ENCODE data around the gene FAM3A.

- no peak for TF ChIP-seq EZH2 (IDR thresholded peaks at IDR 0.05; ENCODE audit: borderline replicate concordance, low read depth, low read length, severe bottlenecking)
- TF ChIP-seq, protein P1, sequence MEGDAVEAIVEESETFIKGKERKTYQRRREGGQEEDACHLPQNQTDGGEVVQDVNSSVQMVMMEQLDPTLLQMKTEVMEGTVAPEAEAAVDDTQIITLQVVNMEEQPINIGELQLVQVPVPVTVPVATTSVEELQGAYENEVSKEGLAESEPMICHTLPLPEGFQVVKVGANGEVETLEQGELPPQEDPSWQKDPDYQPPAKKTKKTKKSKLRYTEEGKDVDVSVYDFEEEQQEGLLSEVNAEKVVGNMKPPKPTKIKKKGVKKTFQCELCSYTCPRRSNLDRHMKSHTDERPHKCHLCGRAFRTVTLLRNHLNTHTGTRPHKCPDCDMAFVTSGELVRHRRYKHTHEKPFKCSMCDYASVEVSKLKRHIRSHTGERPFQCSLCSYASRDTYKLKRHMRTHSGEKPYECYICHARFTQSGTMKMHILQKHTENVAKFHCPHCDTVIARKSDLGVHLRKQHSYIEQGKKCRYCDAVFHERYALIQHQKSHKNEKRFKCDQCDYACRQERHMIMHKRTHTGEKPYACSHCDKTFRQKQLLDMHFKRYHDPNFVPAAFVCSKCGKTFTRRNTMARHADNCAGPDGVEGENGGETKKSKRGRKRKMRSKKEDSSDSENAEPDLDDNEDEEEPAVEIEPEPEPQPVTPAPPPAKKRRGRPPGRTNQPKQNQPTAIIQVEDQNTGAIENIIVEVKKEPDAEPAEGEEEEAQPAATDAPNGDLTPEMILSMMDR (IDR thresholded peaks at IDR 0.05; ENCODE audit: borderline replicate concordance, extremely low read depth, low read length, poor library complexity, severe bottlenecking), result no peak
Measured at GRCh38 chrX:154490021-154490413, 26.0 kb downstream of the FAM3A start.

Data from DND-41 (cell line).